Peyer's patch (tissue), 4 donors: ENCODE measurements around the gene NTN1. TPM values are rescaled to one million over a fixed set of nuclear protein-coding genes. Genes with fewer than 3 reads are reported as not detected.
"Not testable (repeated sequence)": the region's sequence is repeated elsewhere in the genome, so short reads cannot be mapped to it uniquely, and the experiment has no call there.

Experiments used
- DNase-seq, 3 donors: peaks; one replicate each; pipeline ENCODE4 v3.0.0-alpha.2; 2017 to 2019
- H3K27ac ChIP-seq, 4 donors: fragments of 200-600 bp; sonication (generic); one replicate each; pipeline ENCODE4 v1.5.1; 2016 to 2019
- H3K27me3 ChIP-seq, 2 donors: fragments of 200-600 bp; sonication (generic); one replicate each; pipeline ENCODE4 v1.5.1; 2019
- H3K36me3 ChIP-seq, 3 donors: fragments of 200-600 bp; sonication (generic); one replicate each; pipeline ENCODE4 v1.5.1; 2016 to 2019
- H3K4me1 ChIP-seq, 4 donors: fragments of 200-600 bp; sonication (generic); one replicate each; pipeline ENCODE4 v1.5.1; 2016 to 2019
- H3K4me3 ChIP-seq, 4 donors: fragments of 200-600 bp; sonication (generic); 1 replicate in 3 of 4; 2 replicates in 1 of 4; pipeline ENCODE4 v1.5.1; 2016 to 2019; ENCODE audit warnings: mild to moderate bottlenecking in 1 of 4
- H3K9me3 ChIP-seq, 4 donors: fragments of 200-600 bp; sonication (generic); one replicate each; pipeline ENCODE4 v1.5.1; 2016 to 2019; ENCODE audit warnings: mild to moderate bottlenecking in 1 of 4
- CTCF ChIP-seq, 6 experiments: fragments of 450-650 bp in 4 of 6; fragments of 200-600 bp in 2 of 6; sonication (generic) in 1 of 6; IDR thresholded peaks; one replicate each; pipeline ENCODE4 v1.5.1; 2017 to 2019; ENCODE audit warnings: antibody characterized with exemption in 6 of 6, mild to moderate bottlenecking in 3 of 6, moderate library complexity in 1 of 6
- POLR2A ChIP-seq, 2 donors: fragments of 450-650 bp; IDR thresholded peaks; one replicate each; pipeline ENCODE4 v1.5.1; 2017; ENCODE audit warnings: antibody characterized with exemption in 2 of 2, mild to moderate bottlenecking in 2 of 2, moderate library complexity in 2 of 2
- total RNA-seq, 4 donors: library from RNA; depleted of rRNA; stranded (reverse); fragments of >200 nt; gene quantifications; one replicate each; pipeline ENCODE4 v1.1.0, GENCODE V29; 2016

The NTN1 gene
- total RNA-seq, 4 donors from 2014 or later, result 4.0 to 17.3 (median 10.9) TPM

DNA sequence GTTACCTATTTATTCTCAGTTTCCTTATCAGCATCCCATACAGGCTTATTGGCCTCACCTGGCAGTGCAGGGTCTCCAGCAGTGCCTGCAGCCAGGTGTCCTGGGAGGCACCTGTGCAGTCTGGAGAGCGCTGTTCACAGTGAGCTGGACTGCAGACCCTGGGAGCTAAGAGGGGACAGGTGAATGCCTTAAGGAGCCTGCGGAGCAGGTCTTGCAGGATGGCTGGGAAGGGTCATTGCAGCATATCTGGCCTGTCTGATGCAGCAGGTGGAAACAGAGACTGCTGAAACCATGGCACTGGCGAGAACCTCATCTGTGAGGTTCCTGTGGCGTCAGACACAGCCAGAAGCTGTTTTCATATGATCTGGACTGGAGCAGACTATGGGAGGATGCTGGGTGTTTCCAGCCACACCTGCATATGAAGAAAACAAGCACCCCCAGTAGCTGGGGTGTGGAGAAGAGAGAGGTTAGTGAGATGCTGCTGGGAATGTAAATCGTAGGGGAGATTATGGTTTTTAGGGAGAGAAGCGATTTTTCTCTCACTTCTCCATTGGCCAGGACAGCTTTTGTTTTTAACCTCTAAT is 77.0 kb downstream of the NTN1 start:
- no peaks in the 10 kb centered on the region for H3K36me3 ChIP-seq
- no peak for DNase-seq
- no peak for TF ChIP-seq CTCF (IDR thresholded peaks at IDR 0.05)
- no peak for TF ChIP-seq POLR2A (IDR thresholded peaks at IDR 0.05)
- no peaks in the 10 kb centered on the region for H3K9me3 ChIP-seq
- no peak overlapping the region for H3K4me3 ChIP-seq
- no peak overlapping the region for H3K27ac ChIP-seq
- H3K4me1 ChIP-seq, result no peaks in the 10 kb centered on the region
- no peaks in the 10 kb centered on the region for H3K27me3 ChIP-seq

GRCh38 chr17:9101356-9101755 is 80.0 kb downstream of the NTN1 start:
- no peak for TF ChIP-seq POLR2A (IDR thresholded peaks at IDR 0.05)
- TF ChIP-seq CTCF (IDR thresholded peaks at IDR 0.05), result no peak
- Histone ChIP-seq H3K9me3 (no peaks in the 10 kb centered on the region), H3K4me3 (no peak overlapping the region), H3K27me3 (no peaks in the 10 kb centered on the region), H3K36me3 (no peaks in the 10 kb centered on the region), H3K4me1 (no peaks in the 10 kb centered on the region), H3K27ac (no peak overlapping the region)
- no peak for DNase-seq

DNA sequence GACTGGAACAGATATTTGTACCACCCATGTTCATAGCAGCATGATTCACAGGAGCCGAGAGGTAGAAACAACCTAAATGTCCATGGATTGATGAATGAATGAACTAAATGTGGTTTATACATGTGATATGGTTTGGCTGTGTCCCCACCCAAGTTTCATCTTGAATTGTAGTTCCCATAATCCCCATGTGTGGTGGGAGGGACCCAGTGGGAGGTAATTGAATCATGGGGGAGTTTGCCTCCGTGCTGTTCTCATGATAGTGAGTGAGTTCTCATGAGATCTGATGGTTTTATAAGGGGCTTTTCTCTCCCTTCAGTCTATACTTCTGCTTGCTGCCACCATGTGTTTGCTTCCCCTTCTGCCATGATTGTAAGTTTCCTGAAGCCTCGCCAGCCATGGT is 81.9 kb downstream of the NTN1 start:
- H3K36me3 ChIP-seq, H3K27ac ChIP-seq, H3K27me3 ChIP-seq, H3K4me3 ChIP-seq, H3K4me1 ChIP-seq, H3K9me3 ChIP-seq, DNase-seq: not testable (repeated sequence)

GRCh38 chr17:9104370-9105041 is 83.2 kb downstream of the NTN1 start:
- H3K27me3 ChIP-seq, result no peaks in the 10 kb centered on the region
- TF ChIP-seq POLR2A (IDR thresholded peaks at IDR 0.05) (no peak), CTCF (IDR thresholded peaks at IDR 0.05) (no peak)
- no peaks in the 10 kb centered on the region for H3K9me3 ChIP-seq
- no peaks in the 10 kb centered on the region for H3K36me3 ChIP-seq
- H3K4me1 ChIP-seq, result no peaks in the 10 kb centered on the region
- H3K27ac ChIP-seq, result no peak overlapping the region
- no peak overlapping the region for H3K4me3 ChIP-seq
- DNase-seq, result no peak

DNA sequence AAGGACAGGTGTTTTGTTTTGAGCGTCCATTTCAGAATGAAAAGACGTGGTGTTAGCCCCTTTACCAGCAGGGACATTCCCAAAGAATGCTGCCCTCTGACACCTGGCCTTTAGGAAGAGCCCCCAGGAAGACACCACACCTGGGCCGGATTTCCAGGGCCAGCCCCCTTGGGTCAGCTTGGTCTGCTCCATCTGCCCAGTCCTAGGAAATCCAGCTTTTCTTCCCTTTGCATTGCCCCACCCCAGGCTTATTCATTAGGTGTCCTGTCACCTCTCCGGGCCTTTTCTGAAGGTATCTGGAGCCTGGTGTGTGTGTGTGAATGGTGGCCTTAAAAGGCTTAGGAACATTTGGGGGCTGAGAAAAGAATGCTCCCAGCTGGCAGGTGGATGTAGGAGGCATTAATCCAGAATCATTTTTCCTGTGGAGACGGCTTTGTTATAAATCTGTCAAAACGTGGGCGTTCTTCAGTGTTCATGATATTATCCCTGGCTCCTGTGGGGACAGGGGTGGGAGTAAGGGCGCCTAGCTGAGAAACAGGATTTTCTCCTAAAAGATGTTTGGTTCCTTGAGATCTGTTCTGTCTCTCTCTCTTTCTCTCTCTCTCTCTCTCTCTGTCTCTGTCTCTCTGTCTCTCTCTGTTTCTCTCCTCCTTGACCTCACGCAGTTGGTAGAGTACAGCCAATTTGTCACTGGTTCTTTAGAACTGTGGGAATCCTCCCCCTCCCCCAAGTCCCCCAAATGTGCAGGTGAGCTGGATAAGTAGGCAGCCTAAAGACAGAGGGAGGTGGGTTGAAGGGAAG is 84.0 kb downstream of the NTN1 start:
- no peak overlapping the region for H3K4me3 ChIP-seq
- no peaks in the 10 kb centered on the region for H3K4me1 ChIP-seq
- no peak overlapping the region for H3K27ac ChIP-seq
- H3K9me3 ChIP-seq, result no peaks in the 10 kb centered on the region
- H3K36me3 ChIP-seq, result no peaks in the 10 kb centered on the region
- DNase-seq, result no peak
- TF ChIP-seq POLR2A (IDR thresholded peaks at IDR 0.05) (no peak), CTCF (IDR thresholded peaks at IDR 0.05) (no peak)
- no peaks in the 10 kb centered on the region for H3K27me3 ChIP-seq

DNA sequence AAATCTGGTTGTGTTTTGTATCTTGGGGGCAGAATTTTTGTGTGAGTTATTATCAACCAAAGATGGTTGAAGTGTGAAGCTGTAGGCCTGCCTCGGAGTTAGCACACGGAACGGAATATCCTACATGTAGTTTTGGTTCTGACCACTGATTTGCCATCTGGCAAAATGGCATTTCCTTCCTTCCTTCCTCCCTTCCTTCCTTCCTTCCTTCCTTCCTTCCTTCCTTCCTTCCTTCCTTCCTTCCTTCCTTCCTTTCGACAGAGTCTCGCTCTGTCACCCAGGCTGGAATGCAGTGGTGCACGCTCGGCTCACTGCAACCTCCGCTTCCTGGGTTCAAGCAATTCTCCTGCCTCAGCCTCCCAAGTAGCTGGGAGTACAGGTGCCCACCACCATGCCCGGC is 85.0 kb downstream of the NTN1 start:
- H3K27ac ChIP-seq, H3K4me3 ChIP-seq, H3K36me3 ChIP-seq, H3K9me3 ChIP-seq, H3K4me1 ChIP-seq, H3K27me3 ChIP-seq, DNase-seq: not testable (repeated sequence)
